Amniotic epithelial cell (primary cell): ENCODE data around the gene GH2.

Experiments used
- DNase-seq: peaks from one replicate; pipeline ENCODE4 v3.0.0-alpha.2; 2010; ENCODE audit warnings: low read depth

The GH2 gene

GRCh38 chr17:63840591-63841349 is 41.0 kb downstream of the GH2 start:
- DNase-seq = no peak

GRCh38 chr17:63838631-63839171 is 43.0 kb downstream of the GH2 start:
- DNase-seq = peak; percentile 91

- no peak for DNase-seq
Measured at GRCh38 chr17:63837962-63838600, 43.7 kb downstream of the GH2 start.

GRCh38 chr17:63837480-63837879 is 44.3 kb downstream of the GH2 start:
- no peak for DNase-seq

- no peak for DNase-seq
Measured at GRCh38 chr17:63836811-63837210, 44.9 kb downstream of the GH2 start.

GRCh38 chr17:63835167-63835720 is 46.5 kb downstream of the GH2 start:
- no peak for DNase-seq

- DNase-seq = peak; percentile 81
Measured at GRCh38 chr17:63834431-63835166, 47.1 kb downstream of the GH2 start.

- no peak for DNase-seq
Measured at GRCh38 chr17:63833741-63834373, 47.9 kb downstream of the GH2 start.

- DNase-seq = no peak
Measured at GRCh38 chr17:63833026-63833740, 48.6 kb downstream of the GH2 start.

- DNase-seq = no peak
Measured at GRCh38 chr17:63832455-63832854, 49.3 kb downstream of the GH2 start.

- DNase-seq = no peak
Measured at GRCh38 chr17:63832014-63832413, 49.7 kb downstream of the GH2 start.

GRCh38 chr17:63831505-63831904 is 50.2 kb downstream of the GH2 start:
- no peak for DNase-seq

GRCh38 chr17:63830904-63831491 is 50.7 kb downstream of the GH2 start:
- no peak for DNase-seq

- no peak for DNase-seq
Measured at GRCh38 chr17:63830278-63830677, 51.5 kb downstream of the GH2 start.
